Activated T-cell treated with anti-CD3 and anti-CD28 coated beads for 48 hours (primary cell): ENCODE results near the gene DDX55.
A peak's percentile ranks its signal among the peaks of the same experiment; 100 is the strongest.
"Not testable (repeated sequence)": the region's sequence is repeated elsewhere in the genome, so short reads cannot be mapped to it uniquely, and the experiment has no call there.

Source experiments
- DNase-seq: peaks from one replicate; pipeline ENCODE4 v3.0.0-alpha.2; 2020; ENCODE audit warnings: low read depth

DDX55 gene, protein sequence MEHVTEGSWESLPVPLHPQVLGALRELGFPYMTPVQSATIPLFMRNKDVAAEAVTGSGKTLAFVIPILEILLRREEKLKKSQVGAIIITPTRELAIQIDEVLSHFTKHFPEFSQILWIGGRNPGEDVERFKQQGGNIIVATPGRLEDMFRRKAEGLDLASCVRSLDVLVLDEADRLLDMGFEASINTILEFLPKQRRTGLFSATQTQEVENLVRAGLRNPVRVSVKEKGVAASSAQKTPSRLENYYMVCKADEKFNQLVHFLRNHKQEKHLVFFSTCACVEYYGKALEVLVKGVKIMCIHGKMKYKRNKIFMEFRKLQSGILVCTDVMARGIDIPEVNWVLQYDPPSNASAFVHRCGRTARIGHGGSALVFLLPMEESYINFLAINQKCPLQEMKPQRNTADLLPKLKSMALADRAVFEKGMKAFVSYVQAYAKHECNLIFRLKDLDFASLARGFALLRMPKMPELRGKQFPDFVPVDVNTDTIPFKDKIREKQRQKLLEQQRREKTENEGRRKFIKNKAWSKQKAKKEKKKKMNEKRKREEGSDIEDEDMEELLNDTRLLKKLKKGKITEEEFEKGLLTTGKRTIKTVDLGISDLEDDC

DNA sequence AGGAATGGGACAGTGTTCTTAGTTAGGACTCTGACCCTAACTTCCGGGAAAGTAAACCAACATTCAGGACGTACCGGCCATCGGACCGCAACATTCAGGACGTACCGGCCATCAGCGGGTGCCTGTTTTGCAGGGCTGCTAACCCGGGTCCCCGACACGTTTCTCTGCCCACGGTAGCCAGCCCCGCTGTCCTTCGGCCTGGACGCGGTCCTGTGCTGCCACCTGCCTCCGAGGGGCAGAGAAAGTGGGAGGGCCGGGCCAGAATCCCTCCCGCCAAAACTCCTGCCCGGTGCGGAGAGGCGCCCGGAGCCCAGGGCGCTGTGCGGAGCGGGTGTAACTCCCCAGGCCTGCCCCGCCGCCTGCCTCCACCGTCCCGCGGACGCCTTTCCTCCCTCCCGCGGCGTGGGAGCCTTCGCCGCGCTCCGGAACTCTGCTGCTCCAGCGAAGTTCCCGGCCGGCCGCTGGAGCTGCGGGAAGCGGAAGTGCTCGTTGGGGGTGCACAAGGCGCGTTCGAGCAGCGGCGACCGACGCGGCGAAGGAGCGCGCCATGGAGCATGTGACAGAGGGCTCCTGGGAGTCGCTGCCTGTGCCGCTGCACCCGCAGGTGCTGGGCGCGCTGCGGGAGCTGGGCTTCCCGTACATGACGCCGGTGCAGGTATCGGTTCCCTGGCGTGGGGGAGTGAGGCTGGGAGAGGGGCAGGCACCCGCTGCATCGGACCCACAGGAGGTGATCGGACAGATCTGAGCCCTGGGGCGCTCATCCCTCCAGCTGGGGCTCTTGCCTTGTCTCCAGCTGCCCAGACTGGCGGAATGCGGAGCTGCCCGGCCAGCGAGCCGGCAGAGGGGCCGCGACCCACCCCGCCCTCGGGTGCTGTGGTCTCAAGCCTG, at the start of gene DDX55:
Gene DDX55, plus strand, starts transcription at position 498 of the 888 bp plus-strand sequence. Its CDS starts 50 bp downstream, at position 548.
- DNase-seq: peak; percentile 84

DNA sequence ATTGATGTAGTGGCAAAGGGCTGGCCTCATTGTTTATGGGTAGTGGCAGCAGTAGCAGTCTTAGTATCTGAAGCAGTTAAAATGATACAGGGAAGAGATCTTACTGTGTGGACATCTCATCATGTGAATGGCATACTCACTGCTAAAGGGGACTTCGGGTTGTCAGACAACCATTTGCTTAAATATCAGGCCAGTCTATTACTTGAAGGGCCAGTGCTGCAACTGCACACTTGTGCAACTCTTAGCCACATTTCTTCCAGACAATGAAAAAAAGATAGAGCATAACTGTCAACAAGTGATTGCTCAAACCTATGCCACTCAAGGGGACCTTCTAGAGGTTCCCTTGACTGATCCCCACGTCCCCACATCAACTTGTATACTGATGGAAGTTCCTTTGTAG, 47.8 kb upstream of the DDX55 start:
- DNase-seq: not testable (repeated sequence)

DNA sequence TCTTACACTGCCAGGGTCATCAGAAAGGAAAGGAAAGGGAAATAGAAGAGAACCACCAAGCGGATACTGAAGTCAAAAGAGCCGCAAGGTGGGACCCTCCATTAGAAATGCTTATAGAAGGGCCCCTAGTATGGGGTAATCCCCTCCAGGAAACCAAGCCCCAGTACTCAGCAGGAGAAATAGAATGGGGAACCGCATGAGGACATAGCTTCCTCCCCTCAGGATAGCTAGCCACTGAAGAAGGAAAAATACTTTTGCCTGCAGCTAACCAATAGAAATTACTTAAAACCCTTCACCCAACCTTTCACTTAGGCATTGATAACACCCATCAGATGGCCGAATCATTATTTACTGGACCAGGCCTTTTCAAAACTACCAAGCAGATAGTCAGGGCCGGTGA, 47.1 kb upstream of the DDX55 start:
- not testable (repeated sequence) for DNase-seq

DNA sequence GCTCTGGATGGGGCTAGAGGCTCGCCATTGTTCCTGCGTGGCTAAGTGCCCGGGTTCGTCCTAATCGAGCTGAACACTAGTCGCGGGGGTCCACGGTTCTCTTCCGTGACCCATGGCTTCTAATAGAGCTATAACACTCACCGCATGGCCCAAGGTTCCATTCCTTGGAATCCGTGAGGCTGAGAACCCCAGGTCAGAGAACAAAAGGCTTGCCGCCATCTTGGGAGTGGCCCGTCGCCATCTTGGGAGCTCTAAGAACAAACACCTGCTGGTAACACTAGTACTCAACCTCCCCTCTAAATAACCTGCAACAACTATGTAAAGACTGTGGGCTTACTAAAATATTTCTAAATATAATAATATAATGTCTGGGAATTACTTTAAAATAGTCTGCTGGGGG, 43.4 kb upstream of the DDX55 start:
- not testable (repeated sequence) for DNase-seq

DNA sequence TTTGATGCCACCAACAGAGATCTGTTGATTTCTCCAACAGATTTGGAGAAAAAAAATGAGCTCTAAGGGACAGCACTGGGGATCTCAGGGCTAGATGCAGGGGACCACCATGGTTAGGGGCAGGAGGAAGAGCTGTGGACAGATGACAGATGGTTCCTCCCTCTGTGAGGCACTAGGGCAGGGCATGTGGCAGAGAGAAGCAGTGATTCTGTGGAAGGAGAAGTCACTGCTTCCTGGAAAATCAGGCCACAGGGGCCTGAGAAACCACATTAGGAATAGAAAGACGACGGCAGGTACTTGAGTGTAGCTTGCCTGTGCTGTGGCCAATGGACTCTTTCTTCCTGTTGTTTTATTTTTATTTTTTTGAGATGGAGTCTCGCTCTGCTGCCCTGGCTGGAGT, 42.4 kb upstream of the DDX55 start:
- DNase-seq: no peak

DNA sequence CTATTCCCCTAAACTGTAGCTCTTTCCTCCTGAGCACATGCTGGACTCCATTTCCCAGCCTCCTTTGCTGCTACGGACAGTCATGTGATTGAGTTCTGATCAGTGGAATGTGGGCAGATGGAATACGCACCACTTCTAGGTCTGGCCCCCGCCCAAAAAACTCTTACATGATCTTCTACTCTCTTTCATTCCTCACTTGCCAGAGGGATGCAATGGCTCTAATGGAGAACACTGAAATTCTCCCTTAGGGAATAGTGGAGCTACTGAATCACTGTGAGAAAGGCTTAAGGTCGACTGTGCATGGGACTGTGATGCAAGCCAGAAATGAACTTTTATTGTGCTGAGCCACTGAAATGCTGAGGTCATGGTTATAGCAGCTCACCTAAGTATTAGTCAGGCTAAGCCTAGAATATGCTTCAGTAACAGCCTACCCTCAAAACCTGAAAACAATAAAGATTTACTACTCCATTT, 30.5 kb upstream of the DDX55 start:
- no peak for DNase-seq

DNA sequence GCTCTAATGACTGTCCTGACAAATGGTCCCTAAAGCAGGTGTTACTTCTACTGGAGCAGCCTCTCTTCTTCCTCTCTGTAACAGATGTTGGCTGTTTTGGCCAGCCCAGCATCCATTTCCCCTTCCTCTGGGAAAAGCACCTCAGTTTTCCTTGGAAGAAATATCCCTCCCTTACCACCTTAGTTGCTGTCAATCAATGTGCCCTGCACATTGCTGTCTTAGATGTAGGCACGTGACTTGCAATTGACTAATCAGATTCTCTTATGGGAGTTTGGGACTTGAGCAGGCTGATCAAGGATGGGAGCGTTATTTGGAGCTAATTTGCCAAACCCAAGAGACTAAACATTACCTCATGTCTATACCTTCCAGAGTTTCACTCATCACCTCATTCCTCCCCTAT, 29.5 kb upstream of the DDX55 start:
- no peak for DNase-seq

DNA sequence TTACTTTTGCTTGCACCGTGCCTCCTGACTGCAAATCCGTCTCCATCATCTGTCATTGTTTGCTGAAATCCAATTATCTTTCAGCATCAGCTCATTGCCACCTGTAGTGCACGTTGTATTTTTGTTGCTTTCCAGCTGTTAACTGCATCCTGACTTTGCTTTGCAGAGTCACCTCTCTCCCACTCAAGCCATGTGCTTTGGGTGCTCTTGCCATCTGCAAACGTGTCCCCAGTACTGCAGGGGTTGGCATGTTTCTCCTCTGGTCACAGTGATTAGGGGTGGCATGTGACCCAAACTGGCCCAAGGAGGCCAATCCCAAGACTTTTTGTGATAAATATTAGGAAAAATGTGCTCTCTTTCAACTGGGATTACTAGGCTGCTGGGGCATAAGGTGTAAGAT, 28.0 kb upstream of the DDX55 start:
- DNase-seq: no peak

DNA sequence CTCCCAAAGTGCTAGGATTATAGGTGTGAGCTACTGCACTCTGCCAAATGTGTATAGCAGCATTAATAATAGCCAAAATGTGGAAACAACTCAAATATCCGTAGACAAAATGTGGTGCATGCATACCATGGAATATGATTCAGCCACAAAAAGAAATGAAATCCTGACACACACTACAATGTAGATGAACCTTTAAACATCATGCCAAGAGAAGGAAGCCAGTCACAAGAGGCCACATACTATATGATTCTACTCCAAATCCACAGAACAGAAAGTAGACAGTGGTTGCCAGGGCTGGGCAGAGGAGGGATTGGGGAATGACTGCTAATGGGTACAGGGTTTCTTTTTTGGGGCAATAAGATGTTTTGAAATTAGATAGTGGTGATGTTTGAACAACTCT, 25.3 kb upstream of the DDX55 start:
- DNase-seq: no peak

DNA sequence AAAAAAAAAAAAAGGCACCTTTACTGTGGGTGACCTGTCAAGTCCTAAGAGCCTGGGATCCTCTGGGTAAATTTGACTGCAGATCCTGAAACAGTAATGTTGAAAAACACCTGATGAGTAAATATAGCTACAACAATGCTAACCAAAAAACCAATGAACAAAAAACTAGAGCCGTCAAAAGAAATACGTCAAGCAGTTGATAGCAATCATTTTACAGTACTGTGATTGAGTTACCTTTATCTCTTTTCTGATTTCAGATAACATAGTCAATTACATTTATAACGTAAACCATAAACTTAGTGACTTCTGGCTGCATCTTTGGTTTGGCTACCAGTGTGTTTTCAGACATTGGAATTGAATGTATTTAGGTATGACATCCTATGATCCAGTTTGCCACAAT, 23.7 kb upstream of the DDX55 start:
- DNase-seq: no peak

DNA sequence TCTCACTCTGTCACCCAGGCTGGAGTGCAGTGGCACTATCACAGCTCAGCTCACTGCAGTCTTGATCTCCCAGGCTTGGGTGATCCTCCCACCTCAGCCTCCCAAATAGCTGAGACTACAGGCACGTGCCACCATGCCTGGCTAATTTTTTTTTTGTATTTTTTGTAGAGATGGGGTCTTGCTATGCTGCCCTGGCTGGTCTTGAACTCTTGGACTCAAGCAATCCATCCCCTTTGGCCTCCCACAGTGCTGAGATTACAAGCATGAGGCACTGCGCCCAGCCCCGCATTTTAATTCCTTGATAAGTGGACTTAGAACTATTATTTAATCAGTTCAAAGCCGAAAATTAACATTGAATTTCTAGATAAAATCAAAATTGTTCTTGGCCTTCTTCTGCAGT, 23.1 kb upstream of the DDX55 start:
- DNase-seq: not testable (repeated sequence)

DNA sequence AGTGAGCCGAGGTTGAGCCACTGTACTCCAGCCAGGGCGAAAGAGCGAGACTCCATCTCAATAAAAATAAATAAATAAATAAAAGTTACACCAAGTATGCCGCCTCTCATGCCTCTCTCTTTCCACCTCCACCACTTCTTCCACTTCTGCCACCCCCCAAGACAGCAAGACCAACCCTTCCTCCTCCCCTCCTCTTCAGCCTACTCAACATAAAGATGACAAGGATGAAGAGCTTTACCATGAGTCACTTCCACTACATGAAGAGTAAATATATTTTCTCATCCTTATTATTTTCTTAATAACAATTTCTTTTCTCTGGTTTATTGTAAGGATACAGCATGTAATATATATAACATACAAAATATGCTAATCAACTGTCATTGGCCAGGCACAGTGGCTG, 21.1 kb upstream of the DDX55 start:
- no peak for DNase-seq

DNA sequence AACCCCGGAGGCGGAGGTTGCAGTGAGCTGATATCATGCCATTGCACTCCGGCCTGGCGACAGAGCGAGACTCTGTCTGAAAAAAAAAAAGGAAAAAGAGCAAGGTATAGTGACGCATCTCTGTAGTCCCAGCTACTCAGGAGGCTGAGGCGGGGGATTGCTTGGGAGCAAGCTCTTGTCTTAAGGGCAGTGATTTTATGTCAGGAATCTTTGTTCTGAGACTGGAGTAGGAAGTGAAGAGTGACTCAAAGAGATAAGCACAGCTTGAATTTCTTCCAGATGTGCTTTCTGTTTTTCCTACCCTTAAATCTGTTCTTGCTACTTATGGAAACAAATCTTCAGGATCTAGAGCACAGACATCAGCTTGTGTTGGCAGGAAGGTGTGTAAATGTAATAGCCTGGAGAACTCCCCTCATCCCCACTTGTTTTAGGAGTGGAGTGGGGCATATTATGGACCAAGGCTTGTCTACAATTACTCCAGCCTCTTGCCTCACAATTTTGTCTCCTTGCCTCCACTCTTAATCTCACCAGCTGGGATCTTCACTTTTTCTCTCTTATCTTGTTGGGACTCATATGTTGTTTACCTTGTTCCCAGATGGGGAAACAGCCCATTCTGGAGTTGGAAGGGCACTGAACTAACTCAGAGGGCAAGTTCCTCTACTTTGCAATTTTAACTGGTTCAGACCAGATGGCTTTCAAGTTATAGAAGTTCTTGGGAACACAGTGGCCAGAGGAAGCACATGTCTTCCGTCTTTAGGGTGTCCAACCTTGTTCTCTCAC, 10.0 kb upstream of the DDX55 start:
- no peak for DNase-seq

DNA sequence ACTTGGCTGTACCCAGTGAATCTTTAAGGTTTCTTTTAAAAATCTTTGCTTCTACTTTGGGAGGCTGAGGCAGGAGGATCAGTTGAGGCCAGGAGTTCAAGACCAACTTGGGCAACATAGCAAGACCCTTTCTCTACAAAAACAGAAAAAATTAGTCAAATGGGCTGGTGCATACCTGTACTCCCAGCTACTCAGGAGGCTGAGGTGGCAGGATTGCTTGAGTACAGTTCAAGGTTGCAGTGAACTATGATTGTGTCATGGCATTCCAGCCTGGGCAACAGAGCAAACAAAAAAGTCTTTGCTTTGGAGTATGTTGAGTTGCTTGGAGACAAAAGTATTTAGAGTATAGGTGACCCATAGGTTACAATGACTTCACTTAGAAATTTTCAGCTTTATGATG, 6.2 kb upstream of the DDX55 start:
- DNase-seq: no peak

DNA sequence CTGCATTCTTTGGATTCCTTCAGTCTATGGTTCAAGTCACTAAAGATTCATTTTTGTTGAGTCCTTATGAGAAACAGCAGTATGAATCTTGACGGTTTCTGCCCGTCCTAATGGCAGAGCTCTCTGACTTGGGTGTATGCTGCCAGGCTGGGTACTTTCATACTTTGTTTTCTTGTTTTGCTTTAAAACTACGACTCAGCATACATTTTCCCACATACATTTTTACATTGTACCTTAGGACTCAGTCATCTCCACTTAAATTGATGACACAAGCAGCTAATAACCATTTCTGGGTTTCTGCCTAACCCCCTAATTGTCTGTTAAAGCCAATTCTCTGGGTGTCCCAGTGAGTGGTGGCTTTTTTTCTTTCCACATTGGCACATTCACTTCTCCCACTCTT, 4.8 kb upstream of the DDX55 start:
- no peak for DNase-seq

DNA sequence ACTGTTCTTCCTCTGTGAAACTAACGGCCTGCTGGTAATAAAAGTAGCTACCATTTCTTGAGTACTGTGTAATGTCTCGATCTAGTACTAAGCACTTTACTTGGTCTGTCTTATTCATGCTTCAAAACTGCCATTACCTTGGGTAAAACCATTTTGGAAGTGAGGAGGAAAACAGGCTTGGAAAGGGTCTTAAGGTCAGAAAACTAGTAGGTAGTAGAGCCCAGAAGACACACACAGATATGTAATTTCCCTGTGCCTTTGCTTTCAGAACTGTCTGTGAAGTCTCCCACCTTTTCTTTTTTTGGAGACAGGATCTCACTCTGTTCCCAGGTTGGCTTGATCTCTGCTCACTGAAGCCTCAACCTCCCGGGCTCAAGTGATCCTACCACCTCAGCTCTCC, 3.4 kb upstream of the DDX55 start:
- DNase-seq: no peak

DNA sequence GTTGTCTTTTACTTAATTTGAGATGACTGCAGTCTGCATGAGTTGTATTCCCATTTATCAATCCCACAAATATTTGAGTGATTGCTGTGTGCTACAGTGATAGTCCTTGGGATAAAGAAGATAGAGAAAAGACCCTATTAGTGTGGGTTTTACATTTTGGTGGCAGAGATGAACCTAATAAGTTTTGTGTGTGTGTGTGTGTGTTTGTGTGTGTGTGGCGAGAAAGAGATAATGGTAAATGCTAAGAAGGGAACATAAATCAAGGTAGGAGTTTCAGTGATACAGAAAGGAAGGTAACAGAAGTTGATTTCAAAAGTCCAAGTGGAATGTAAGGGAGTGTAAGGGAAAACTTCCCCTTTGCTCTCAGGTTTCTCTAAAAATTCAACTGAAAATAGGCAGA, 2.6 kb upstream of the DDX55 start:
- DNase-seq: no peak

DNA sequence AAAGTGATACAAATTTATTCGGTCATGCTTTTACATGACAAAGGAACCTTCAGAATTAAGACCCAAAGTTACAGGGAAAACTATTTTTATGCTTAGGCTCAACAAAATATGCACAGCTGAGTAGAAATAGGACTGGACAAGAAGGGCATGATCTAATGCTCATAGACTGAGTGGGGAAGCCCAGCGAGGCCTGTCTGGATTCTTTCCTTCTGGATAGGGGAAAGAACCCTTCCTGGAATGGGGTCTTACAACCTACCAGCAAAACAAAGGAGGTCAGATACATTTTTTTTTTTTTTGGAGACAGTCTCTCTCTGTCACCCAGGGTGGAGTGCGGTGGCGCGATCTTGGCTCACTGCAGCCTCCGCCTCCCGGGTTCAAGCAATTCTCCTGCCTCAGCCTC, 2.2 kb upstream of the DDX55 start:
- DNase-seq: no peak

DNA sequence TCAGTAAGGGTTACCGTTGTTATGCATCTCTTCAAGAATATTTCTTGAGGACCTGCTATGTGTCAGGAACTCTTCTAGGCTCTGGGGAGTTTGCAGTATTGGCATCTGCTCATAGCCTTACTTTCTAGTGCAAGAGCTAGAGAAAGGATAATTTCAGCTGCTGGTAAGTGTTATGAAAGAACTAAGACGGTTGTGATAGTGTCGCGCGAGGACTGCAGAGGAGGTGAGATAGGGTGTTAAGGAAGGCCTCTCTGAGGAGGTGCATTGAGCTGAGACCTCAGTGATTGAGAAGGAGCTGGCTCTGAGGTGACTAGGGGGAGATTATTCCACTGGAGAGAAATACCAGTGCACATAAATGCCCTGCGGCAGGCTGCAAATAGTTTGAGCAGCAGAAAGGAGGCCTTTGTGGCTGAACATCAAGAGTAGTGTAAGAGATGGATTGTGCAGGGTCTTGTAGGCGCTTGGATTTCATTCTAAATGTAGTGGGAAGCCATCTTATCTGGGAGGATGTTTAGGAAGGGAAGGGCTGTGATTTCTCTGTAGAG, 824 bp downstream of the DDX55 start:
- no peak for DNase-seq

DNA sequence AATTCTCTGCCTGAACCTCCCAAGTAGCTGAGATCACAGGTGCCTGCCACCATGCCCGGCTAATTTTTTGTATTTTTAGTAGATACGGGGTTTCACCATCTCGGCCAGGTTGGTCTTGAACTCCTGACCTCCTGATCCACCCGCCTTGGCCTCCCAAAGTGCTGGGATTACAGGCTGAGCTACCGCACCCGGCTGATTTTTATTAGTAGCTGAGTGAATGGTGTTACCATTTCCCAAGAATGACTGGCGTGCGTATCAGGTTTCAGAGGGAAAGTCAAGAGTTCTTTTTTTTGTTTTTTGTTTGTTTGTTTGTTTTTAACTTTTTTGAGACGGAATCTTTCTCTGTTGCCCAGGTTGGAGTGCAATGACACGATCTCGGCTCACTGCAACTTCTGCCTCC, 1.6 kb downstream of the DDX55 start:
- not testable (repeated sequence) for DNase-seq

DNA sequence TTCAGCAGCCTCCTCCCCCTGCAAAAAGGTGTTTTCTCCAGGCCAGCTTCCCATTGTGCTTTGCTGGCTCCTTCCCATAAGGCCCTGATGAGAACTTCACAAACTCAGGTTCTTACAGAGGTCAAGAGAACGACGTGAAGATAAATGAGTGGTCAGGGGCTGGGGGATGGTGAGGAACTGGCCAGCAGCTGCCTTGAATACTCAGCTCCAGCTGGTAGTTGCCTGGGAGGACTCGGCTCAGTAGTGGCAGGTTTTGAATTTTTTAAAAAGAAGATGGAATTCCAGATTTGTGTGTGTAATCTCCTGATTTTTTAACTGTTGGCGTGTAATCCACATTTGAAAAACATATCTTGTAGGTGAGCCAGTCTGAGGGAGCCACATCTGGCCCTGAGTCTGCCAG, 5.9 kb downstream of the DDX55 start:
- no peak for DNase-seq

DNA sequence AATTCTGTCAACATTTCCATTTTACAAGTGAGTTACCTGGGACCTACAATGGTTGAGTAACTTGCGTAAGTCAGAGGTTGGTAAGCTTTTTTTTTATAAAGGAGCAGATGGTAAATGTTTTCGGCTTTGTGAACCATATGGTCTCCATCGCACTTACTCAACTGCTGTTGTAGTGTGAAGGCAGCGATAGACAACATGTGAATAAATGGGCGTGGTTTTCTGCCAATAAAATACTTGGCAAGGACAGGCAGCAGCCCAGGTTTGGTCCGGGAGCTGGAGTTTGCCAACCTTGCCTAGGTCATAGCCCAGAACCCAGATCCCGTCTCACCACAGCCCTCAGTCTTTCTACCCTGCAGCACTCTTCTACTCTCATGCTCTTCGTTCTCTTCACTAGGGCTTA, 6.3 kb downstream of the DDX55 start:
- DNase-seq: no peak
